ENCODE results near the gene POLR3K.

The POLR3K gene

GRCh38 chr16:78444-79150 is 25.2 kb upstream of the POLR3K start:
- no peak for DNase-seq (ENCODE audit: low spot score)

GRCh38 chr16:77807-78443 is 24.5 kb upstream of the POLR3K start, which contains the start of gene MPG:
Gene MPG (plus strand): TSS chr16:78225. CDS start chr16:78310, 85 bp downstream.
- peak; percentile 79 for DNase-seq (ENCODE audit: low spot score)

- DNase-seq (ENCODE audit: low spot score), result no peak
These were observed 23.9 kb upstream of the POLR3K start for GRCh38 chr16:77273-77806.

GRCh38 chr16:76535-77272 is 23.3 kb upstream of the POLR3K start:
- DNase-seq (ENCODE audit: low spot score), result no peak

GRCh38 chr16:75580-76501 is 22.4 kb upstream of the POLR3K start:
- no peak for DNase-seq (ENCODE audit: low spot score)

GRCh38 chr16:74747-75334 is 21.4 kb upstream of the POLR3K start:
- DNase-seq (ENCODE audit: low spot score), result no peak

GRCh38 chr16:74051-74746 is 20.8 kb upstream of the POLR3K start:
- DNase-seq (ENCODE audit: low spot score), result no peak

- no peak for DNase-seq (ENCODE audit: low spot score)
These were observed 19.4 kb upstream of the POLR3K start, which contains the start of gene RHBDF1 for GRCh38 chr16:72561-73548. Gene RHBDF1 (minus strand): TSS chr16:72631. CDS start chr16:65015, 7,616 bp downstream.

- no peak for DNase-seq (ENCODE audit: low spot score)
These were observed 18.4 kb upstream of the POLR3K start for GRCh38 chr16:71540-72401.

- no peak for DNase-seq (ENCODE audit: low spot score)
These were observed 17.8 kb upstream of the POLR3K start for GRCh38 chr16:71210-71539.

GRCh38 chr16:69181-69580 is 15.8 kb upstream of the POLR3K start:
- DNase-seq (ENCODE audit: low spot score), result no peak

GRCh38 chr16:67884-68789 is 14.7 kb upstream of the POLR3K start:
- DNase-seq (ENCODE audit: low spot score), result no peak

GRCh38 chr16:67183-67791 is 13.9 kb upstream of the POLR3K start:
- no peak for DNase-seq (ENCODE audit: low spot score)

- no peak for DNase-seq (ENCODE audit: low spot score)
These were observed 13.1 kb upstream of the POLR3K start for GRCh38 chr16:66309-67182.

GRCh38 chr16:65745-66144 is 12.3 kb upstream of the POLR3K start:
- DNase-seq (ENCODE audit: low spot score), result peak; percentile 74

- DNase-seq (ENCODE audit: low spot score), result no peak
These were observed 11.5 kb upstream of the POLR3K start for GRCh38 chr16:64914-65255.

Measured in putamen (tissue), 1 donor.